ENCODE data around the gene VPS33B.

DNA sequence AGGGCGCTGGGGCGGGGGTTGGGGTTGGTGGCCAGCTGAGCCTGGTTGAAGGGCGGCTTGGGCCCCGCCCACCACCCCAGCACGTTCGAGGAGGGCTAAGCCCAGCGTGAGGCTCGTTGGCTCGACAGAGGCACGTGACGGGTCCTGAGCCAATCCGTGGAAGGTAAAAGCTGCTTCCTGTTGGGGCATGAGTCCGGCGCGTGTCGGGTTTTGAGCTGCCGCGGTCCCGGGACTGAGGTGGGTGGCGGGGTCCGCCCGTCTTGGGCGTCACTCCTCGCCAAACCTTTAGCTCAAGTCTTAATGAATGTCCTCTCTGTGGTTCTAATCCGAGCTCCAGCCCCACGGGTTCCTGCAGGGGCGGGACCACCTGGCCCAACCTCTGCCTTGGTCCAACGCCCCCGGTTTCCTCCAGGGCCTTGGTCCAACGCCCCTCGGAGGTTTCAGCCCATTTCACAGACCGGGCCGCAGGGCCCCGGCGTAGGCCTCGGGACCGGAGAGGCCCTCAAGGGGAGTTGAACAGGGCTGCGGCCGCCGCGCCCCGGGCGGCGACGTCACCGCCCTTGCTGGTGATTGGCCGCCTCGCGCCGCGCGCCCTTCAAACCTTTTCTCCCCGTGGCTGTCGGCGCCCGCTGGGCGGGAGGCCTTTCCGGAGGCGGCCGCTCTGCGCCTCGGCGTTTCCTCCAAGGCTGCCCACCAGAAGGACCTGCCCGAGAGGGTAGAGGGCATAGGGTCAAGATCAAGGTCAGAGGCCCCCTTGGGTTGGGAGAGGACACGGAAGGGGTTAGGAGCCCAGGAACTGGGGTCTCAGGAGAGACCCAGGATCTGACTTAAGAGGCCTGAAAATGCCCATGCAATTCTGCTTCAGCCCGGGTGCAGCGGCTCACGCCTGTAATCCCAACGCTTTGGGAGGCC lies 67.4 kb downstream of the VPS33B start, which contains the start of gene RCCD1:
- TF ChIP-seq CTCF (IDR thresholded peaks at IDR 0.05 in 4 of 5, conservative IDR thresholded peaks at IDR 0.05 in 1 of 5) (peak in 1 of 5 experiments; percentile 5), POLR2A (IDR thresholded peaks at IDR 0.05) (peak; percentile 79 to 83)
